ENCODE results near the gene GFER.
"Not testable (repeated sequence)": the region's sequence is repeated elsewhere in the genome, so short reads cannot be mapped to it uniquely, and the experiment has no call there.

DNA sequence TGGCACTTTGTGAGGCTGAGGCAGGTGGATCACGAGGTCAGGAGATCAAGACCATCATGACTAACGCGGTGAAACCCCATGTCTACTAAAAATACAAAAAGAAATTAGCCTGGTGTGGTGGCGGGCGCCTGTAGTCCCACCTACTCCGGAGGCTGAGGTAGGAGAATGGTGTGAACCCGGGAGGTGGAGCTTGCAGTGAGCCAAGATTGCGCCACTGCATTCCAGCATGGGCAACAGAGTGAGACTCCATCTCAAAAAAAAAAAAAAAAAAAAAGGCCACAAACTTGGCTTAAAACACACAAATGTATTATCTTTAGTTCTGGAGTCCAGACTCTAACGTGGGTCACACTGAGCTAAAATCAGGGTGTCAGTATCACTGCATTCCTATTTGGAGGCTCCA lies 27.7 kb downstream of the GFER start:
- not testable (repeated sequence) for TF ChIP-seq CTCF (IDR thresholded peaks at IDR 0.05); EZH2 (IDR thresholded peaks at IDR 0.05; ENCODE audit: borderline replicate concordance, insufficient read depth, low read depth, low read length, poor library complexity, severe bottlenecking)
